ENCODE data around the gene CDHR4. TPM values are rescaled to one million over a fixed set of nuclear protein-coding genes. Genes with fewer than 3 reads are reported as not detected.
A peak's percentile ranks its signal among the peaks of the same experiment; 100 is the strongest.

The CDHR4 gene
- total RNA-seq, 4 donors from 2014 or later, result 1.0 TPM; not detected in 3

- peaks cover 0 to 45% (median 41%) of the 10 kb centered on the region in 4 donors for H3K4me1 ChIP-seq
- no peaks in the 10 kb centered on the region for H3K27me3 ChIP-seq
- H3K36me3 ChIP-seq, result peaks cover 0 to 30% (median 0%) of the 10 kb centered on the region in 3 donors
- TF ChIP-seq POLR2A (IDR thresholded peaks at IDR 0.05), result no peak
- DNase-seq, result peak in 2 of 3 donors; percentile 88
- no peaks in the 10 kb centered on the region for H3K9me3 ChIP-seq
- H3K27ac ChIP-seq, result peak overlapping the region; percentile 78 to 98 (median 89)
- peak overlapping the region in 1 of 4 donors; percentile 80 for H3K4me3 ChIP-seq
Observed at GRCh38 chr3:49805897-49806701, 6.4 kb upstream of the CDHR4 start.

GRCh38 chr3:49805367-49805782 lies 5.7 kb upstream of the CDHR4 start:
- TF ChIP-seq POLR2A (IDR thresholded peaks at IDR 0.05) (no peak), CTCF (IDR thresholded peaks at IDR 0.05) (no peak)
- Histone ChIP-seq H3K36me3 (peaks cover 0 to 23% (median 0%) of the 10 kb centered on the region in 3 donors), H3K9me3 (no peaks in the 10 kb centered on the region), H3K4me1 (peaks cover 0 to 45% (median 41%) of the 10 kb centered on the region in 4 donors), H3K4me3 (peak overlapping the region in 1 of 4 donors; percentile 80), H3K27me3 (no peaks in the 10 kb centered on the region), H3K27ac (peak overlapping the region; percentile 78 to 98 (median 89))
- DNase-seq, result peak in 2 of 3 donors; percentile 80 to 87

DNA sequence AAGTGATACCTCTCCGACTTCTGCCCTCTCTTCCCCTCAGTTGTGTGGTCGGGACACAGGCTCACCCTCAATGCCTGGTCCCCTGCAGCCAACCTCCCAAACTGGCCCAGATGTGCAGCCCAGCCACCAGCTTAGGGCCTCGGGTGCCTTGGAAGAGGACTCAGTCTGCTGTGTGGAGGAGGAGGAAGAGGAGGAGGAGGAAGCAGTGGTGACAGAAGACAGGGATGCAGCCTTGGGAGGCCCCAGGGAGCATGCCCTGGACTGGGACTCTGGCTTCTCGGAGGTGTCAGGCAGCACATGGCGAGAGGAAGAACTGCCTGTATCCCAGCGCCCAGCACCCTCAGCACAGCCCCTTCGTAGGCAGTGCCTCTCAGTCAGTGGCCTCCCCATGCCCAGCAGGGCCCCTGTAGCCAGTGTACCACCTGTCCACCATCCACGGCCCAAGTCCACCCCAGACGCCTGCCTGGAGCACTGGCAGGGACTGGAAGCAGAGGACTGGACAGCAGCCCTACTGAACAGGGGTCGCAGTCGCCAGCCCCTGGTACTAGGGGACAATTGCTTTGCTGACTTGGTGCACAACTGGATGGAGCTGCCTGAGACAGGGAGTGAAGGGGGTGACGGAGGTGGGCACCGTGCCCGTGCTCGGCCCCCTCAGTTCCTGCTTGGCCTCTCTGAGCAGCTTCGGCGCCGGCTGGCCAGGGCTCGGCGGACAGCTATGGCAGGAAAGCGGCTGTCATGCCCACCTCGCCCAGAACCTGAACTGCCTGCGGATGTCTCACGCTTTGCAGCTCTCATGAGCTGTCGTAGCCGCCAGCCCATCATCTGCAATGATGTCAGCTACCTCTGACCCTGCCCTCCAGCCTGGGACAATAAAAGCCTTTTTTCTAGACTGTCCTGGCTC lies 4.7 kb upstream of the CDHR4 start:
- H3K9me3 ChIP-seq, result no peaks in the 10 kb centered on the region
- peak overlapping the region; percentile 88 to 98 (median 94) for H3K27ac ChIP-seq
- peak in 1 of 3 donors; percentile 38 for DNase-seq
- peak overlapping the region; percentile 76 to 96 (median 84) for H3K4me3 ChIP-seq
- peaks cover 0 to 15% (median 0%) of the 10 kb centered on the region in 3 donors for H3K36me3 ChIP-seq
- no peaks in the 10 kb centered on the region for H3K27me3 ChIP-seq
- peak in 1 of 6 experiments; percentile 0 for TF ChIP-seq CTCF (IDR thresholded peaks at IDR 0.05)
- TF ChIP-seq POLR2A (IDR thresholded peaks at IDR 0.05), result no peak
- H3K4me1 ChIP-seq, result peaks cover 0 to 45% (median 41%) of the 10 kb centered on the region in 4 donors

DNA sequence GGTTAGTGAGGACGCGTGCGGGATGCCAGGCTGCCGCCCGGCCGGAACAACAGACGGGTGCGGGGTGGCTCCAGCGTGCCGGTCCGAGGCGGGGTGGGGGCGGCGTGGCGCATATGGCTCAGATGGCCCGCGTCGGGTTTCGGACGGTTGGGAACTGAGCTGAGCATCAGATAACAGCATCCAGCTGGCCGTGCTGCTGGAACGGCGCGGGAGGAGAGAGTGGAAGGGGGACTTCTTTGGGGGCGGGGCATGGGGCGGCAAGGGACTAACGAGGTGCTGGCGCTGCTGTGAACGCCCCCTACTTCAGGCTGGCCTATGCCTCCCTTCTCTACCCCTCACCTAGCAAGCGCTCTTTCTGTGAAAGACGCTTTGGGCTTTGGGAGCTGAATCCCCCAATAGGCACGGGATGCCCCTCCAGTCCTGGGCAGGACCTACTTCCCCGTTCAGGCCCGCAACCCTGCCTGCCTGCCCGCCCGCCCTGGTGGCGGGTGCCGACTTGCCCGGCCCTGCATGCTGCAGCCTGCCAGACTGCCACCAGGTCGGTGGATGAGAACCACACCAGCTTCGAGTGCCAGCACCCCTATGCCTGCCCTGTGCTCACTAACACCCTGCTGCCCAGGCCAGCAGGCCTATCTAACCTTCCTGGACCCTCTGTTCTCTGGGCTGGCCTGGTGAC lies 3.9 kb upstream of the CDHR4 start:
- Histone ChIP-seq H3K36me3 (peaks cover 0 to 7% (median 0%) of the 10 kb centered on the region in 3 donors), H3K4me1 (peaks cover 0 to 45% (median 41%) of the 10 kb centered on the region in 4 donors), H3K4me3 (peak overlapping the region; percentile 76 to 96 (median 84)), H3K9me3 (no peaks in the 10 kb centered on the region), H3K27ac (peak overlapping the region; percentile 88 to 98 (median 94)), H3K27me3 (no peaks in the 10 kb centered on the region)
- TF ChIP-seq CTCF (IDR thresholded peaks at IDR 0.05) (peak in 2 of 6 experiments; percentile 3 to 26), POLR2A (IDR thresholded peaks at IDR 0.05) (no peak)
- DNase-seq, result peak; percentile 59 to 80 (median 80)

DNA sequence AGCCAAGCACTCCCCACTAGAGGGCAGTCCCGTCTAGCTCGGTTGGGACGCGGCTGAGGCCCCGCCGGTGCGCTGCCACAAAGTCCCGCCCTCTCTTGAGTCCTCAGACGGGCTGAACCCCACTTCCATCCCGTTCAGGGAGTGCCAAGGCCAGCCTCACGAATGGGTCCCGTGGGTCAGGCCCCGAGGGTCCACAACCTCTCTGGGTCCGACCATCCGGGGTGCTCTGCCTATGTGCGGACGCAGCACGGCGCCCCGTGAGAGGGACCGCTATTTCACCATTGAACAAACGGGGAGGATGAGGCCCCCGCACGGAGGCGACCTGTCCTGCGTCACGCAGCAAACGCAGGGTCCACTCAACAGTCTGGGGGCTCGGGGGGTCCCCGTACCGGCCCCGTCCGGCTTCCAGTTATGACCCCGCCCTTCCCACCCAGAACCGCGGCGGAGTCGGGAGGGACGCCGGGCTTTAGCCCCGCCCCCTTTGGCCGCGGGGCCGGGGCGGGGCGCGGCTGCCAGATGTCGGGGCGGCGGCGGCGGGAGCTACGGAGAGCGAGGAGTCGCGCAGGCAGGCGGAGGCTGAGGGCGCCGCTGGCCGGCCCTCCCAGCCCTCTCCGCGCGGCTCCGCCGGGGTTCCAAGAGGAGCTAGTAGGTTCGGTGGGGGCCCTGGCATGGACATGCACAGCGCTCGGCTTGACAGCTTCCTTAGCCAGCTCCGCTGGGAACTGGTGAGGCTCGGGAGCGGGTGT lies 3.2 kb upstream of the CDHR4 start, which contains the start of gene INKA1:
Gene INKA1, plus strand, starts transcription at position 543 of the 746 bp plus-strand sequence. Its CDS starts 132 bp downstream, at position 675.
- Histone ChIP-seq H3K36me3 (peaks cover 0 to 7% (median 0%) of the 10 kb centered on the region in 3 donors), H3K4me3 (peak within 1 kb of the TSS; percentile 76 to 96 (median 84)), H3K9me3 (no peaks in the 10 kb centered on the region), H3K4me1 (peaks cover 0 to 43% (median 40%) of the 10 kb centered on the region in 4 donors), H3K27ac (peak within 1 kb of the TSS; percentile 88 to 98 (median 94)), H3K27me3 (no peaks in the 10 kb centered on the region)
- peak; percentile 90 to 96 (median 92) for DNase-seq
- TF ChIP-seq CTCF (IDR thresholded peaks at IDR 0.05), result peak; percentile 87 to 95 (median 92)
- TF ChIP-seq POLR2A (IDR thresholded peaks at IDR 0.05), result peak; percentile 23 to 25
